T-cell (primary cell): ENCODE data around the gene CYB5A. TPM values are rescaled to one million over a fixed set of nuclear protein-coding genes. Genes with fewer than 3 reads are reported as not detected.
"Not testable (repeated sequence)": the region's sequence is repeated elsewhere in the genome, so short reads cannot be mapped to it uniquely, and the experiment has no call there.

Source experiments
- ATAC-seq, 4 experiments: fragments of 200-7000 bp in 3 of 4; fragments of 150-1000 bp in 1 of 4; cut with Tn5 transposase; replicated peaks in 1 of 4; 1 replicate in 3 of 4; 2 replicates in 1 of 4; pipeline ENCODE4 v1.10.0; 2021; ENCODE audit warnings: moderate library complexity in 3 of 4, mild to moderate bottlenecking in 2 of 4, moderate number of reproducible peaks in 1 of 4
- CTCF ChIA-PET, 2 donors: fragments of 300-600 bp; sonication (Branson Sonifier 250); formaldehyde crosslinking; loops; one replicate each; lab custom pipeline; 2022; ENCODE audit warnings: antibody characterized with exemption in 2 of 2; lab: Charles Lee
- POLR2A ChIA-PET, 2 donors: fragments of 300-600 bp; sonication (Branson Sonifier 250); formaldehyde crosslinking; loops; one replicate each; lab custom pipeline; 2022; ENCODE audit warnings: antibody characterized with exemption in 2 of 2; lab: Charles Lee
- DNase-seq, 35 experiments: peaks; one replicate each; pipeline versions ENCODE4 v3.0.0 to v3.0.0-alpha.2; 2013 to 2023
- H3K27ac ChIP-seq: one replicate; pipeline ENCODE4 v1.5.1; 2013; ENCODE audit warnings: low read length
- H3K27me3 ChIP-seq, 2 experiments: replicated peaks in 1 of 2; 1 replicate in 1 of 2; 2 replicates in 1 of 2; pipeline versions ENCODE4 v1.6.1 to v1.7.0; 2013; ENCODE audit warnings: low read length in 1 of 2, mixed read lengths in 1 of 2; ENCODE audit not compliant: control insufficient read depth in 2 of 2, insufficient read depth in 2 of 2; ENCODE audit errors: extremely low read depth in 1 of 2
- H3K36me3 ChIP-seq, 2 donors: 1 replicate in 1 of 2; 2 replicates in 1 of 2; pipeline versions ENCODE4 v1.6.1 to v1.7.0; 2013; ENCODE audit warnings: low read length in 1 of 2; ENCODE audit not compliant: control insufficient read depth in 2 of 2, insufficient read depth in 1 of 2; ENCODE audit errors: extremely low read depth in 1 of 2
- H3K4me1 ChIP-seq, 2 experiments: 1 replicate in 1 of 2; 2 replicates in 1 of 2; pipeline versions ENCODE4 v1.6.1 to v1.7.0; 2013; ENCODE audit warnings: low read length in 2 of 2, mixed read lengths in 1 of 2; ENCODE audit not compliant: insufficient read depth in 2 of 2, control insufficient read depth in 1 of 2; ENCODE audit errors: extremely low read depth in 1 of 2
- H3K4me3 ChIP-seq, 2 donors: 1 replicate in 1 of 2; 2 replicates in 1 of 2; pipeline versions ENCODE4 v1.5.1 to v1.7.0; 2013; ENCODE audit warnings: mild to moderate bottlenecking in 2 of 2, low read length in 1 of 2, moderate library complexity in 1 of 2; ENCODE audit not compliant: control insufficient read depth in 1 of 2; ENCODE audit errors: extremely low read depth in 1 of 2
- H3K9me3 ChIP-seq: 2 replicates; pipeline ENCODE4 v1.7.0; 2013
- H3K27ac Mint-ChIP-seq, 2 donors: one replicate each; pipeline ENCODE4 v1.8.0; 2020 to 2021; ENCODE audit warnings: mild to moderate bottlenecking in 2 of 2, mixed read lengths in 2 of 2
- H3K27me3 Mint-ChIP-seq, 2 donors: one replicate each; pipeline ENCODE4 v1.8.0; 2021 to 2022; ENCODE audit warnings: mixed read lengths in 2 of 2
- H3K36me3 Mint-ChIP-seq: one replicate; pipeline ENCODE4 v1.8.0; 2021; ENCODE audit warnings: mixed read lengths
- H3K4me1 Mint-ChIP-seq, 3 donors: one replicate each; pipeline ENCODE4 v1.8.0; 2020 to 2022; ENCODE audit warnings: mixed read lengths in 3 of 3, mild to moderate bottlenecking in 1 of 3
- H3K4me3 Mint-ChIP-seq, 3 donors: one replicate each; pipeline ENCODE4 v1.8.0; 2020 to 2022; ENCODE audit warnings: mild to moderate bottlenecking in 3 of 3, mixed read lengths in 3 of 3, moderate library complexity in 3 of 3
- H3K9me3 Mint-ChIP-seq, 3 donors: one replicate each; pipeline ENCODE4 v1.8.0; 2020 to 2022; ENCODE audit warnings: mixed read lengths in 3 of 3
- WGBS: methylation state at CpG from one replicate; pipeline ENCODE4 v1.1.5; 2013; ENCODE audit warnings: missing lambda C conversion rate; ENCODE audit not compliant: insufficient coverage; 5-methylcytosine and 5-hydroxymethylcytosine counted together
- total RNA-seq, 35 experiments: library from RNA in 6 of 35; stranded (reverse) in 6 of 35; fragments of 120-200 nt in 1 of 35; gene quantifications; one replicate each; pipeline versions ENCODE4 v1.2.1 to v1.2.4 and lab custom pipeline; 2013 to 2026

The CYB5A gene
- total RNA-seq, 5 donors from 2014 or later (not counting 1 experiment from before 2014, with no cell fraction given), result 14.4 to 28.8 (median 25.1) TPM

DNA sequence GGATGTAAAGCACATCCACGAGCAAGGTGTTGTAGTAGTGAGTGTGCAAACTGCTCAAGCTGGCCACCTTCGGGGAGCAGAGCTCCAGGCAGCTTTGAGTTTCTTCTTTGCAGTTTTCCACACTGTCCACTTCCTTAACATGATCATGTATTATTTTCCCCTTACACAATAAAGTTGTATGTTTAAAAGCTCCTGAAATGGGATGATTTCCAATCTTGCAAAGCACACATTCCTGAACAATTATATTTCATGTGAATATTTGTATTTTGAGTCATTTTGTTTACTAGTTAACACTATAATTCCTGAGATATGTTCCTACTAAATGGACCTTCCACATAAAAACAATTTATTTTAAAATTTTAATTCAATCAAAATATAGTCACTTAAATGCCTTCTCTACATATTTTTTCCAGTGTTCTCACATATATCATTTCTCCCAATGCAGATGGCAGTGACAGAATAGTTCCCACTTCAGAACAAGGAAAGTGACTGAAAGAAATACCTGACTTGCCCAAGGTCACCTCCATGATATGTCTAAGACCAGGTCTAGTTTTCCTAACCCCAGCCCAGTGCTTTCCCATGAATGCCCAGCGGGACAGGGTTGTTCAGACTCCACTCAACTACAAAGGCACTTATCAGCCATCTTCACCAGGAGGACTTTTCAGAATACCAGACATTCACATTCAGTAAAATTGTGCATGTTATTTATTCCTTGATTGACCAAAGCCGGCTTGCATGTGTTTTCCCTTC is 5.5 kb downstream of the CYB5A start:
- CTCF ChIA-PET, result no interaction called here
- H3K27ac Mint-ChIP-seq, result no peak overlapping the region

DNA sequence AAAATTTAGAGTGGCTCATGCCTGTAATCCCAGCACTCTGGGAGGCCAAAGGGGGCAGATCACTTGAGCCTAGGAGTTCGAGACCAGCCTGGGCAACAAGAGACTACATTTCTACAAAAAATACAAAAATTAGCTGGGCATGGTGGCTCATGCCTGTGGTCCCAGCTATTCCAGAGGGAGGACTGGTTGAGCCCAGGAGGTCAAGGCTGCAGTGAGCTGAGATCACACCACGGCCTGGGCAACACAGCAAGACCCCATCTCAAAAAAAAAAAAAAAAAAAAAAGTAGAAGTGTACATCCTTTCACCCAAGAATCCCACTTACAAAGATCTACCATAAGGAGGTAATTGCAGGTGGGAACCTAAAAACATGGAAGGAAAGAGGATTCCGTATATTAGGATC is 6.2 kb downstream of the CYB5A start:
- H3K4me3 ChIP-seq, H3K9me3 ChIP-seq, POLR2A ChIA-PET, ATAC-seq, H3K36me3 Mint-ChIP-seq, H3K27me3 Mint-ChIP-seq, H3K27ac Mint-ChIP-seq, DNase-seq, H3K4me3 Mint-ChIP-seq, H3K36me3 ChIP-seq, H3K27me3 ChIP-seq, H3K9me3 Mint-ChIP-seq, CTCF ChIA-PET, H3K27ac ChIP-seq: not testable (repeated sequence)
- peaks cover 0 to 17% of the 10 kb centered on the region in 2 experiments for H3K4me1 ChIP-seq
- H3K4me1 Mint-ChIP-seq, result peaks cover 26 to 40% (median 35%) of the 10 kb centered on the region in 3 donors
- no CpG with 5 or more reads among the region's 3 CpGs for WGBS

More for the DNA sequence above, 5.5 kb downstream of the CYB5A start:
- Histone ChIP-seq H3K27me3 (peaks cover 0 to 3% of the 10 kb centered on the region in 2 experiments), H3K9me3 (no peaks in the 10 kb centered on the region), H3K4me3 (no peak overlapping the region), H3K27ac (no peak overlapping the region), H3K4me1 (peaks cover 2 to 24% of the 10 kb centered on the region in 2 experiments), H3K36me3 (no peaks in the 10 kb centered on the region)
- WGBS, result 100% methylated on average over 1 of the region's 4 CpGs
- peaks cover 26 to 37% (median 32%) of the 10 kb centered on the region in 3 donors for H3K4me1 Mint-ChIP-seq
- DNase-seq (no peak), ATAC-seq (no peak)
- H3K27me3 Mint-ChIP-seq, result no peaks in the 10 kb centered on the region
- H3K4me3 Mint-ChIP-seq, result no peak overlapping the region
- POLR2A ChIA-PET, result no interaction called here
- no peaks in the 10 kb centered on the region for H3K9me3 Mint-ChIP-seq
- H3K36me3 Mint-ChIP-seq, result peaks cover 8% of the 10 kb centered on the region

DNA sequence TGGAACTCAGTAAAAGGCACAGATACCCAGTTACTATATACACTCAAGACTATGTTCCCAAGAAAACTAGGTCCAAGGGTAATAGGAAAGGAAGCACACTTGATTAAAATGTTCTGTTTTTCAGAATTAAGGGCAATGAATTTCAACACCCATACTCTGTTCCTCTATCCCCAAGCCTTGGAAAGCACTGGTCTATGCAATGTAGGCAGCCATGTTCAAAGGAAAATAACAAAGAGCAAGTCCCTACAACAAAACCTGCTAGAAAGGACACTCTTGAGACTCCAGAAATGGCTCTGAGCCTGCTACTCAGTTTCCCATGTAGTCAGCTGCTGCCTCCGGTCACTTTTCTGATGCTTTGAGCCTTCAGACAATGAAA is 6.8 kb downstream of the CYB5A start:
- no peaks in the 10 kb centered on the region for H3K27me3 ChIP-seq
- H3K36me3 Mint-ChIP-seq, result peaks cover 8% of the 10 kb centered on the region
- H3K9me3 ChIP-seq, result no peaks in the 10 kb centered on the region
- no peaks in the 10 kb centered on the region for H3K27me3 Mint-ChIP-seq
- no peak overlapping the region for H3K4me3 Mint-ChIP-seq
- ATAC-seq (no peak), DNase-seq (no peak)
- H3K4me1 ChIP-seq, result peaks cover 0 to 13% of the 10 kb centered on the region in 2 experiments
- H3K4me3 ChIP-seq, result no peak overlapping the region
- H3K27ac Mint-ChIP-seq, result no peak overlapping the region
- CTCF ChIA-PET, result no interaction called here
- no peaks in the 10 kb centered on the region for H3K9me3 Mint-ChIP-seq
- H3K4me1 Mint-ChIP-seq, result peaks cover 26 to 36% (median 33%) of the 10 kb centered on the region in 3 donors
- POLR2A ChIA-PET, result interaction anchor here in 1 of 2 donors (0.5 kb wide), 1 partner anchor 623 kb away, joined by 5 read pairs; no protein-coding TSS in a partner anchor
- no CpG with 5 or more reads among the region's 1 CpG for WGBS
- H3K27ac ChIP-seq, result no peak overlapping the region
- H3K36me3 ChIP-seq, result no peaks in the 10 kb centered on the region

DNA sequence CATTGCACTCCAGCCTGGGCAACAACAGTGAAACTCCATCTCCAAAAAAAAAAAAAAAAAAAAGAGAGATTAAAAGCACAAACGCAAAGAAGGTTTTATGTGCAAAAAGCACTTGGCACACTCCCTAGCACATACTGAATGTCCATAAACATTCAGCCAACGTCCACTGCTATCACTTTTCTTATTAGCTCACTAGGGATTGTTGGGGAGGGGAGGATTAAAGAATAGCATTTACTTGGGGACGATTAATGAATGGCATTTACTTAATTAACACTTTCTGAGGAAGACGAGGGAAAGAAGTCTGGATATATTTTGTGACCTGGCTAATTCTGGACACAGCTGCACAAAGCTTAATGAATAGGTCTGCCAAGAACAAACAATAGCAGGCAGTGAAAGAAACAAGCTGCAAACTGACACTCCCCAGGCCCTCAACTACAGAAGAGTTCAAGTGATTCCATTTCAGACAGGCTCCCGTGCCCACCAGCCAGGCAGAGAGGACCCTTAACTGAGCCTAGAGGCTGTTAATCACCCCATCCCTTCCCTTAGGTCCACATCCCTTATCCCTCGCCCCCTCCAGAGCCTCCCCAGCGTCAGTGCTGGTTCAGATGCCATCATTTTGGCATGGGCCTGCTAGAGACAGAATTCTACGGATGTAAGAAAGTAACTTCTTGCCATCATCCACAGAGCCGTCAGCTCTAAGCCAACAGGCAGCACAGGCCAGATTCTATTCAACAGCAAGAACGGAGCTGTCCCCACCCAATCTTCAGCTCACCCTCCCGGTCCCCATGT is 7.4 kb downstream of the CYB5A start:
- Histone ChIP-seq H3K4me3 (no peak overlapping the region), H3K27me3 (no peaks in the 10 kb centered on the region), H3K36me3 (no peaks in the 10 kb centered on the region), H3K9me3 (no peaks in the 10 kb centered on the region), H3K4me1 (peaks cover 0 to 13% of the 10 kb centered on the region in 2 experiments), H3K27ac (no peak overlapping the region)
- POLR2A ChIA-PET, result interaction anchor here in 1 of 2 donors (0.5 kb wide), 1 partner anchor 623 kb away, joined by 5 read pairs; no protein-coding TSS in a partner anchor
- CTCF ChIA-PET, result interaction anchor here (0.7 kb wide), 2 partner anchors 89 to 159 kb away, joined by 6 to 27 read pairs; no protein-coding TSS in a partner anchor
- no peak overlapping the region for H3K27ac Mint-ChIP-seq
- H3K27me3 Mint-ChIP-seq, result no peaks in the 10 kb centered on the region
- H3K4me1 Mint-ChIP-seq, result peaks cover 26 to 36% (median 33%) of the 10 kb centered on the region in 3 donors
- H3K36me3 Mint-ChIP-seq, result peaks cover 8% of the 10 kb centered on the region
- ATAC-seq (no peak), DNase-seq (no peak)
- H3K4me3 Mint-ChIP-seq, result no peak overlapping the region
- no peaks in the 10 kb centered on the region for H3K9me3 Mint-ChIP-seq
- WGBS, result 69% methylated on average over 4 of the region's 11 CpGs

DNA sequence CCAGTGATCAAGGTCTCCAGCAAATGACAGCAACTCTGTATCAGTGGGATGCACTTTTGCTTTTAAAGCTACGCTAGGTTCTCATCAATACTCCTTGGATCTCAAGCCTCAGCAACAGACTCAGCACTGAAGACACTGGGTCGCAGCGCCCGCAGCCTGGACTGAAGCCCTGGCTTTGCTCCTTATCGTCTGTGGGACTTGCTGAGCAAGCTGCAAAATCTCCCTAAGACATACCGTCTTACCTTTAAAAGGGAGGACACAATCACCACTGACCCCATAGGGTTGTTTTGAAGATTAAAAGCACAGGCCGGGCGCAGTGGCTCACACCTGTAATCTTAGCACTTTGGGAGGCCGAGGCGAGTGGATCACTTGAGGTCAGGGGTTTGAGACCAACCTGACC is 8.1 kb downstream of the CYB5A start:
- peaks cover 0 to 13% of the 10 kb centered on the region in 2 experiments for H3K4me1 ChIP-seq
- ChIA-PET POLR2A (no interaction called here), CTCF (interaction anchor here in 1 of 2 donors (0.7 kb wide), 1 partner anchor 160 kb away, joined by 27 read pairs; no protein-coding TSS in a partner anchor)
- H3K9me3 ChIP-seq, result no peaks in the 10 kb centered on the region
- Mint-ChIP-seq H3K4me3 (no peak overlapping the region), H3K9me3 (no peaks in the 10 kb centered on the region), H3K4me1 (peaks cover 26 to 36% (median 33%) of the 10 kb centered on the region in 3 donors), H3K27me3 (no peaks in the 10 kb centered on the region), H3K36me3 (peaks cover 8% of the 10 kb centered on the region), H3K27ac (no peak overlapping the region)
- no peak for ATAC-seq
- no peaks in the 10 kb centered on the region for H3K27me3 ChIP-seq
- WGBS, result 92% methylated on average over 4 of the region's 10 CpGs
- H3K4me3 ChIP-seq, result no peak overlapping the region
- no peak overlapping the region for H3K27ac ChIP-seq
- DNase-seq, result no peak
- H3K36me3 ChIP-seq, result no peaks in the 10 kb centered on the region

DNA sequence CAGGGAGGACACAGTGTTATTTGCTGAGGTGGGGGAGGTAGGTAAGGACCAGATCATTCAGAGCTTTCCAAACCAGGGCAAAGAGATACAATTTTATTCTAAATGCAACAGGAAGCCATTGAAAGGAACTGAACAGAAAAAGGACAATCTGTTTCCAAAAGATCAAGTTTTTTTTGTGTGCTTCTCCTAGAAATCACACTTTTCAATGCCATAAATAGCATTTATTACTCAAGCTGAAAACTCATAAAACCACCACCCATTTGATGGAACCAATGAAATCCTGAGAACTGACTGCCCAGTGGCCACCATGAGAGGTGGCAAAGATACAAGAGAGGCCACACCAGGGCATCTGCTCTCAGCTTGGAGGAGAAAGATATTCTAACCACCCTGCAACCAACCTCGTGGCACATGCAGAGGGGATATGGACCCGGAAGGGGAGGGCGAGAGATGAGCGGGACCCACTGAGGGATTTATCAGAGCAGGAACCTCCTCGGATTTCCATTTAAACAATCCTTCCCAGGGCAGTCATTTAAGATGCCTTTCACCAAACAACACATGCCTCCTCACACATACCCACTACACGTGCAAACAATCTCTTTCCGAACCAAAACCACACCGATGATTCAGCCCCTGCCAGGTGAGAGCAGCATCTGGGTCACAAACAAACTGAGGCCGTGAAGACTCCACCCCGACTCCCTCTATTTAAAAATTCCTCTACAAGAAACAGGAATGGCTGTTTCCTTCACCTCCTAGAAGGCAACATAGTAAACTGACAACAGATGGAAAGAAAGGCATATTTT is 8.8 kb downstream of the CYB5A start:
- POLR2A ChIA-PET, result no interaction called here
- no peaks in the 10 kb centered on the region for H3K9me3 ChIP-seq
- peaks cover 14% of the 10 kb centered on the region for H3K36me3 Mint-ChIP-seq
- no peak overlapping the region for H3K27ac ChIP-seq
- ATAC-seq (peak in 3 of 4 experiments; percentile 27 to 91 (median 43)), DNase-seq (no peak)
- peak overlapping the region in 1 of 2 donors; percentile 64 for H3K27ac Mint-ChIP-seq
- no peaks in the 10 kb centered on the region for H3K36me3 ChIP-seq
- peaks cover 26 to 34% (median 30%) of the 10 kb centered on the region in 3 donors for H3K4me1 Mint-ChIP-seq
- H3K4me3 Mint-ChIP-seq, result peak overlapping the region in 1 of 3 donors; percentile 40
- peaks cover 0 to 13% of the 10 kb centered on the region in 2 experiments for H3K4me1 ChIP-seq
- no peaks in the 10 kb centered on the region for H3K27me3 Mint-ChIP-seq
- CTCF ChIA-PET, result no interaction called here
- no peak overlapping the region for H3K4me3 ChIP-seq
- 60% methylated on average over 7 of the region's 10 CpGs for WGBS
- H3K9me3 Mint-ChIP-seq, result no peaks in the 10 kb centered on the region
- H3K27me3 ChIP-seq, result no peaks in the 10 kb centered on the region
